SU-DHL-6 (cell line): ENCODE data around the gene CCL7.

Experiments
- EZH2phosphoT487 ChIP-seq: fragments of 200-600 bp; sonication (generic), shearing (Covaris generic); conservative IDR thresholded peaks from 2 replicates; pipeline ENCODE4 v1.6.1; 2018; ENCODE audit warnings: mild to moderate bottlenecking, antibody characterized with exemption, low read length, moderate library complexity, mixed read lengths
- TF ChIP-seq, protein P1 (sequence below): fragments of 200-600 bp; sonication (generic); IDR thresholded peaks from one replicate; pipeline ENCODE4 v1.5.1; 2017; ENCODE audit warnings: antibody characterized with exemption, mild to moderate bottlenecking, low read length, moderate library complexity; ENCODE audit not compliant: insufficient read depth, poor library complexity, severe bottlenecking

DNA sequence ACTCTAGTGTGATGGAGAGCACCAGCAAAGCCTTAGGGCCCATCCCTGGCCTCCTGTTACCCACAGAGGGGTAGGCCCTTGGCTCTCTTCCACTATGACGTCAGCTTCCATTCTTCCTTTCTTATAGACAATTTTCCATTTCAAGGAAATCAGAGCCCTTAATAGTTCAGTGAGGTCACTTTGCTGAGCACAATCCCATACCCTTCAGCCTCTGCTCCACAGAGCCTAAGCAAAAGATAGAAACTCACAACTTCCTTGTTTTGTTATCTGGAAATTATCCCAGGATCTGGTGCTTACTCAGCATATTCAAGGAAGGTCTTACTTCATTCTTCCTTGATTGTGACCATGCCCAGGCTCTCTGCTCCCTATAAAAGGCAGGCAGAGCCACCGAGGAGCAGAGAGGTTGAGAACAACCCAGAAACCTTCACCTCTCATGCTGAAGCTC is 49.0 kb downstream of the CCL7 start, which contains the start of gene CCL8:
- no peak for TF ChIP-seq EZH2phosphoT487
- TF ChIP-seq, protein P1, sequence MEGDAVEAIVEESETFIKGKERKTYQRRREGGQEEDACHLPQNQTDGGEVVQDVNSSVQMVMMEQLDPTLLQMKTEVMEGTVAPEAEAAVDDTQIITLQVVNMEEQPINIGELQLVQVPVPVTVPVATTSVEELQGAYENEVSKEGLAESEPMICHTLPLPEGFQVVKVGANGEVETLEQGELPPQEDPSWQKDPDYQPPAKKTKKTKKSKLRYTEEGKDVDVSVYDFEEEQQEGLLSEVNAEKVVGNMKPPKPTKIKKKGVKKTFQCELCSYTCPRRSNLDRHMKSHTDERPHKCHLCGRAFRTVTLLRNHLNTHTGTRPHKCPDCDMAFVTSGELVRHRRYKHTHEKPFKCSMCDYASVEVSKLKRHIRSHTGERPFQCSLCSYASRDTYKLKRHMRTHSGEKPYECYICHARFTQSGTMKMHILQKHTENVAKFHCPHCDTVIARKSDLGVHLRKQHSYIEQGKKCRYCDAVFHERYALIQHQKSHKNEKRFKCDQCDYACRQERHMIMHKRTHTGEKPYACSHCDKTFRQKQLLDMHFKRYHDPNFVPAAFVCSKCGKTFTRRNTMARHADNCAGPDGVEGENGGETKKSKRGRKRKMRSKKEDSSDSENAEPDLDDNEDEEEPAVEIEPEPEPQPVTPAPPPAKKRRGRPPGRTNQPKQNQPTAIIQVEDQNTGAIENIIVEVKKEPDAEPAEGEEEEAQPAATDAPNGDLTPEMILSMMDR, result no peak
